ENCODE measurements around the gene SORBS1.

DNA sequence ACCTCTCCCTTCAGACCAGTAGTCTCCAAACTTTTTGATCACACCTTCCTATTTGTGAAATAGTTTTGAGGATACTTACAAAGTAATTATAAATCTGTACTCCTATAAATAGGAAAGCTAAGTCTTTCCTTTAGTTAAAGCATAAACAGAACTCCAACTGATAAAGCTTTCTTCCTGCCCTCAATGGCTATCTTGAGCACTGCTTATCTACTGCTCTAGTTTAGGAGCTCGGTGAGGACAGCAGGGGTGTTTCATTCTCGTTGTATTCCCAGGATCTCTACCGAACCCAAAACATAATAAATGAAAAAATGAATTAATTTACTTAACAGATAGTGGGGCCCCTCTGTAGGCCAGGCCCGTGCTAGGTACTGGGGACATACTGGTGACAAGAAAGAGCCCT lies 17.7 kb downstream of the SORBS1 start:
- no peak for TF ChIP-seq CTCF (IDR thresholded peaks at IDR 0.05)
- TF ChIP-seq EZH2phosphoT487 (IDR thresholded peaks at IDR 0.05) = no peak
- no peak for TF ChIP-seq EZH2 (IDR thresholded peaks at IDR 0.05)

Data from neural progenitor cell (in vitro differentiated cells).